ENCODE measurements around the gene DSP. TPM values are rescaled to one million over a fixed set of nuclear protein-coding genes. Genes with fewer than 3 reads are reported as not detected.

The DSP gene
- total RNA-seq, 1 experiment from 2014 or later, result 104 TPM

GRCh38 chr6:7546896-7547295 lies 5.4 kb downstream of the DSP start:
- H3K79me2 ChIP-seq (ENCODE audit: insufficient read depth, low read length), result peaks cover 95% of the 10 kb centered on the region

More at GRCh38 chr6:7546896-7547295, 5.4 kb downstream of the DSP start:
- Histone ChIP-seq H4K20me1 (ENCODE audit: insufficient read depth) (no peaks in the 10 kb centered on the region), H3K4me3 (replicated peaks in 1 of 2; ENCODE audit: low read depth in 1 of 2, low read length in 2 of 2) (no peak overlapping the region), H3K4me2 (ENCODE audit: low read length) (no peak overlapping the region), H2AFZ (ENCODE audit: low read depth, low read length, poor library complexity, severe bottlenecking) (no peak overlapping the region), H3K27me3 (ENCODE audit: insufficient read depth, low read length) (no peaks in the 10 kb centered on the region), H3K9ac (ENCODE audit: low read length) (no peak overlapping the region), H3K9me2 (ENCODE audit: insufficient read depth) (no peaks in the 10 kb centered on the region), H3K36me3 (ENCODE audit: control insufficient read depth in 1 of 2, insufficient read depth in 2 of 2, low read length in 2 of 2) (no peaks in the 10 kb centered on the region), H3K27ac (ENCODE audit: low read depth, low read length) (no peak overlapping the region), H3K4me1 (ENCODE audit: control insufficient read depth in 1 of 2, insufficient read depth in 2 of 2, low read length in 2 of 2) (peaks cover 33 to 48% of the 10 kb centered on the region in 2 experiments), H3K9me3 (ENCODE audit: control insufficient read depth in 1 of 2, insufficient read depth in 1 of 2, low read depth in 1 of 2, low read length in 2 of 2) (no peaks in the 10 kb centered on the region)
- DNase-seq (ENCODE audit: low read depth, low spot score) (no peak), ATAC-seq (no peak)
- TF ChIP-seq ZNF274 (IDR thresholded peaks at IDR 0.05; ENCODE audit: low read depth, low read length) (no peak), REST (IDR thresholded peaks at IDR 0.05; ENCODE audit: low read depth) (no peak), ZFX (IDR thresholded peaks at IDR 0.05) (no peak), FOSL1 (IDR thresholded peaks at IDR 0.05; ENCODE audit: low read depth) (no peak)
- CTCF ChIA-PET, result interaction anchor here (1.4 kb wide), 1 partner anchor 121 kb away, joined by 5 read pairs; no protein-coding TSS in a partner anchor
- RAD21 ChIA-PET (ENCODE audit: low non-redundant PET in 1 of 2, low total read pairs in 2 of 2, uncharacterized antibody in 2 of 2, unreplicated experiment in 2 of 2), result no interaction called here
- intact Hi-C loops (cut with micrococcal nuclease), result no loop called here
- POLR2A ChIA-PET, result no interaction called here
- no TSS peak for BruUV-seq (replicated peaks)

Measured in HCT116 (cell line).